K562 (cell line): ENCODE data around the gene CAPZA1. TPM values are rescaled to one million over a fixed set of nuclear protein-coding genes. Genes with fewer than 3 reads are reported as not detected.
A peak's percentile ranks its signal among the peaks of the same experiment; 100 is the strongest.

Experiments
- ATAC-seq: fragments of 200-7000 bp; cut with Tn5 transposase; 3 replicates; pipeline ENCODE4 v1.9.1; 2020; ENCODE audit warnings: moderate library complexity
- BruUV-seq: library from RNA; stranded (reverse); fragments of 400-500 nt; replicated peaks from 2 replicates; lab custom pipeline; 2021; lab: Mats Ljungman, UMichigan
- CTCF ChIA-PET: fragments of 300-600 bp; formaldehyde crosslinking; extraction: SDS; loops from one replicate; lab custom pipeline; 2021; ENCODE audit warnings: low intra/inter-chr PET ratio; lab: Yijun Ruan, JAX
- POLR2A ChIA-PET: fragments of 300-600, 350-650 bp; sonication (Branson Sonifier 250); formaldehyde crosslinking; extraction: SDS; loops from one replicate; lab custom pipeline; 2021; ENCODE audit warnings: antibody characterized with exemption, inconsistent platforms; lab: Yijun Ruan, JAX
- DNase-seq, 4 experiments: peaks; one replicate each; pipeline versions ENCODE4 v3.0.0 to v3.0.0-alpha.2; 2011 to 2018; ENCODE audit warnings: low spot score in 3 of 4, mixed read lengths in 3 of 4; ENCODE audit errors: extremely low read depth in 1 of 4
- FAIRE-seq: peaks from 2 replicates; lab custom pipeline; 2011; peaks lifted over from hg19 to GRCh38; lab: Jason Lieb, UNC
- H2AFZ ChIP-seq: 2 replicates; pipeline ENCODE4 v1.6.0; 2011; ENCODE audit warnings: low read depth, low read length, control low read depth, inconsistent platforms
- H3K27ac ChIP-seq: fragments of 200-600 bp; 3 replicates; pipeline ENCODE4 v1.8.0; 2011; ENCODE audit warnings: low read depth, mild to moderate bottlenecking, control low read depth, inconsistent platforms, low read length, moderate library complexity, mixed read lengths; ENCODE audit errors: extremely low read depth
- H3K27me3 ChIP-seq, 2 experiments: fragments of 300-600 bp in 1 of 2; 2 replicates in 1 of 2; 3 replicates in 1 of 2; pipeline versions ENCODE4 v1.6.0 to v1.8.0; 2011; ENCODE audit warnings: inconsistent platforms in 2 of 2, low read length in 2 of 2, mild to moderate bottlenecking in 1 of 2, mixed read lengths in 1 of 2, moderate library complexity in 1 of 2; ENCODE audit not compliant: control insufficient read depth in 2 of 2, insufficient read depth in 2 of 2
- H3K36me3 ChIP-seq: fragments of 300-600 bp; 3 replicates; pipeline ENCODE4 v1.8.0; 2011; ENCODE audit warnings: mild to moderate bottlenecking, low read length, inconsistent platforms; ENCODE audit not compliant: control insufficient read depth, insufficient read depth
- H3K4me1 ChIP-seq, 2 experiments: fragments of 200-600 bp in 1 of 2; replicated peaks in 1 of 2; 2 replicates in 1 of 2; 3 replicates in 1 of 2; pipeline versions ENCODE4 v1.5.1 to v1.8.0; 2011; ENCODE audit warnings: inconsistent platforms in 2 of 2, low read length in 2 of 2, mild to moderate bottlenecking in 1 of 2, mixed read lengths in 1 of 2, moderate library complexity in 1 of 2; ENCODE audit not compliant: control insufficient read depth in 2 of 2, insufficient read depth in 2 of 2
- H3K4me2 ChIP-seq: 2 replicates; pipeline ENCODE4 v1.6.1; 2011; ENCODE audit warnings: low read length, control low read depth, inconsistent platforms, mixed read lengths; ENCODE audit not compliant: insufficient read depth
- H3K4me3 ChIP-seq: fragments of 200-600 bp; sonication (generic), shearing (Covaris generic); 2 replicates; pipeline ENCODE4 v1.5.1; 2016; ENCODE audit warnings: control low read depth, inconsistent platforms
- H3K79me2 ChIP-seq: fragments of 200-600 bp; 3 replicates; pipeline ENCODE4 v1.8.0; 2011; ENCODE audit warnings: low read length, inconsistent platforms; ENCODE audit not compliant: control insufficient read depth, insufficient read depth
- H3K9ac ChIP-seq, 2 experiments: 2 replicates each; pipeline versions ENCODE4 v1.6.0 to v1.6.1; 2011; ENCODE audit warnings: low read depth in 2 of 2, low read length in 2 of 2, control low read depth in 1 of 2, inconsistent platforms in 1 of 2, mild to moderate bottlenecking in 1 of 2, mixed read lengths in 1 of 2; ENCODE audit not compliant: insufficient read depth in 1 of 2
- H3K9me1 ChIP-seq: one replicate; pipeline ENCODE4 v1.6.0; 2011; ENCODE audit warnings: inconsistent platforms, mild to moderate bottlenecking, low read length, moderate library complexity; ENCODE audit not compliant: control insufficient read depth, insufficient read depth
- H3K9me3 ChIP-seq: replicated peaks from 2 replicates; pipeline ENCODE4 v1.5.1; 2011; ENCODE audit warnings: low read depth, low read length, inconsistent platforms; ENCODE audit not compliant: control insufficient read depth, insufficient read depth
- H4K20me1 ChIP-seq: replicated peaks from 2 replicates; pipeline ENCODE4 v1.6.1; 2011; ENCODE audit warnings: low read length, inconsistent platforms, mixed read lengths; ENCODE audit not compliant: control insufficient read depth, insufficient read depth
- ADNP ChIP-seq: fragments of 200-800 bp; sonication (Bioruptor generic); IDR thresholded peaks from 2 replicates; pipeline ENCODE4 v1.6.1; 2016; ENCODE audit warnings: missing genetic modification characterization, missing compliant biosample characterization
- CEBPB ChIP-seq: fragments of 450-650 bp; IDR thresholded peaks from 2 replicates; pipeline ENCODE4 v1.6.1; 2016; ENCODE audit warnings: missing genetic modification characterization, missing compliant biosample characterization
- HCFC1 ChIP-seq: IDR thresholded peaks from 2 replicates; pipeline ENCODE4 v1.6.1; 2012; ENCODE audit warnings: low read depth, low read length, improper control_type of control experiment
- NCOR1 ChIP-seq: fragments of 450-650 bp; IDR thresholded peaks from 2 replicates; pipeline ENCODE4 v1.6.1; 2016; ENCODE audit warnings: mild to moderate bottlenecking, moderate library complexity
- THRA ChIP-seq: fragments of 450-650 bp; IDR thresholded peaks from 2 replicates; pipeline ENCODE4 v1.6.1; 2017; ENCODE audit warnings: mild to moderate bottlenecking, moderate library complexity
- ZKSCAN1 ChIP-seq: fragments of 150-350 bp; IDR thresholded peaks from 2 replicates; pipeline ENCODE4 v1.6.1; 2016; ENCODE audit warnings: low read depth, low read length
- ZNF311 ChIP-seq: fragments of 250-450 bp; sonication (Bioruptor Pico); IDR thresholded peaks from 2 replicates; pipeline ENCODE4 v1.4.0; 2020; ENCODE audit warnings: mild to moderate bottlenecking, moderate library complexity
- WGBS: fragments of 100-300 bp; shearing (Covaris generic); methylation state at CpG from one replicate; pipeline ENCODE4 v1.1.6; 2016; ENCODE audit warnings: low coverage, mixed read lengths; ENCODE audit not compliant: insufficient coverage; ENCODE audit errors: missing lambda C conversion rate; 5-methylcytosine and 5-hydroxymethylcytosine counted together
- in situ Hi-C: fragments of 300-500 bp; cut with MboI; formaldehyde crosslinking; loops from 4 replicates; pipeline ENCODE4 v1.15.0; 2018; ENCODE audit warnings: inconsistent platforms, mixed read lengths
- intact Hi-C: fragments of 100-400 bp; cut with micrococcal nuclease; formaldehyde crosslinking; loops from 2 replicates; pipeline ENCODE4 v1.14.2; 2022
- polyA plus RNA-seq, 8 experiments: library from polyadenylated mRNA; depleted of rRNA in 4 of 8; stranded (reverse) in 5 of 8; unstranded in 3 of 8; fragments of >200 nt; fragmentation: Nextera tagmentation in 2 of 8; fragmentation: Illumina TruSeq in 1 of 8; extraction: Ambion mirVana in 2 of 8; extraction: Trizol in 1 of 8; gene quantifications; 2 replicates each; pipeline versions ENCODE4 v1.2.1 to v1.2.3, GENCODE V29; 2011 to 2014; ENCODE audit warnings: inconsistent platforms in 1 of 8, missing spikeins in 1 of 8
- total RNA-seq, 7 experiments: library from RNA; depleted of rRNA in 6 of 7; stranded (reverse); fragments of >200 nt in 6 of 7; fragmentation: Illumina TruSeq in 2 of 7; extraction: Trizol in 2 of 7; gene quantifications; 2 replicates each; pipeline versions ENCODE4 v1.2.1 to v1.2.3, GENCODE V29; 2011 to 2021; ENCODE audit warnings: low replicate concordance in 1 of 7
- TF ChIP-seq, protein P1 (sequence below), 2 experiments: fragments of 450-650 bp in 1 of 2; sonication (generic) in 1 of 2; formaldehyde crosslinking in 1 of 2; IDR thresholded peaks; 2 replicates each; pipeline versions ENCODE4 v1.7.1 to v1.9.0; 2016 to 2022; ENCODE audit warnings: inconsistent platforms in 1 of 2, mild to moderate bottlenecking in 1 of 2, missing genetic modification reagents in 1 of 2

The CAPZA1 gene
- total and polyA plus RNA-seq, 9 of the 15 experiments (the other 6 are each of a cell fraction or from before 2014, with no cell fraction given), result 237 to 1,020 (median 306) TPM

DNA sequence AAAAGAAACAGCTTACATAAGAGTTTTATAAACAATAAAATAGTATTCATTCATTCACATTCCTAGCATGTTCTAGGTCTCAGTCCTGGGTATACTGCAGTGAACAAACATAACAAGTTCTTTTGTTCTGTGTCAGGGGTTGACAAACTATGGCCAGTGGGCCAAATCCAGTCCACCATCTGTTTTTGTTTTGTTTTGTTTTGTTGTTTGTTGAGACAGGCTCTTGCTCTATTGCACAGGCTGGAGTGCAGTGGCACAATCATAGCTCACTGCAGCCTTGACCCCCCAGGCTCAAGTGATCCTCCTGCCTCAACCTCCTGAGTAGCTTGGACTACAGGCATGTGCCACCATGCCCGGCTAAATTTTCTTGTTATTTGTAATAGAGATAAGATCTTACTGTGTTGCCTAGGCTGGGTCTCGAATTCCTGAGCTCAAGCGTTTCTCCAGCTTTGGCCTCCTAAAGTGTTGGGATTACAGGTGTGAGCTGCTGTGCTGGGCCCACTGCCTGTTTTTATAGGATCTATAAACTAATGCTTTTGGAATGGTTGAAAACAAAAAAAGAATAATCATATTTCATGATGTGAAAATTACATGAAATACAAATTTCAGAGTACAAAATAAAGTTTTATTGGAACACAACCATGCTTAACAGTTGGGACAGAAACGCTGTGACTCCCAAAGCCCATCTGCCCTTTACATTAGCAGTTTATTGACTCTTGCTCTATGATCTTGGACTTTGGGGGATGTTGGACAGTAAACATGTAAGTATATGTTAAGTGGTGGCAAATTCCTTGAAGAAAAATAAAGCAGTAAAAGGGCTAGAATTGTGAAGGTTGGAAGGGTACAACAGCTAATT, 17.9 kb downstream of the CAPZA1 start:
- peaks cover 23% of the 10 kb centered on the region for H4K20me1 ChIP-seq
- no peaks in the 10 kb centered on the region for H3K9me1 ChIP-seq
- POLR2A ChIA-PET, result interaction anchor here (0.6 to 3.4 kb wide), 10 partner anchors 8 to 46 kb away, joined by 3 to 14 read pairs (median 4); partner anchors contain the start of genes CAPZA1, MOV10 and ST7L
- in situ Hi-C loops, result no loop called here
- no peaks in the 10 kb centered on the region for H3K27me3 ChIP-seq
- H3K9ac ChIP-seq, result no peak overlapping the region; a peak in 1 of 4 replicates
- H3K4me2 ChIP-seq, result no peak overlapping the region
- no peak for FAIRE-seq
- BruUV-seq, result no TSS peak
- intact Hi-C loops, result no loop called here
- TF ChIP-seq ZKSCAN1, result no peak
- no peak for TF ChIP-seq CEBPB (tag)
- no peak for TF ChIP-seq HCFC1
- TF ChIP-seq ZNF311 (CRISPR knock-in tag), result no peak
- no peak for TF ChIP-seq NCOR1
- TF ChIP-seq THRA, result peak; percentile 18; the same call in 1 of the 2 replicates
- TF ChIP-seq, protein P1, sequence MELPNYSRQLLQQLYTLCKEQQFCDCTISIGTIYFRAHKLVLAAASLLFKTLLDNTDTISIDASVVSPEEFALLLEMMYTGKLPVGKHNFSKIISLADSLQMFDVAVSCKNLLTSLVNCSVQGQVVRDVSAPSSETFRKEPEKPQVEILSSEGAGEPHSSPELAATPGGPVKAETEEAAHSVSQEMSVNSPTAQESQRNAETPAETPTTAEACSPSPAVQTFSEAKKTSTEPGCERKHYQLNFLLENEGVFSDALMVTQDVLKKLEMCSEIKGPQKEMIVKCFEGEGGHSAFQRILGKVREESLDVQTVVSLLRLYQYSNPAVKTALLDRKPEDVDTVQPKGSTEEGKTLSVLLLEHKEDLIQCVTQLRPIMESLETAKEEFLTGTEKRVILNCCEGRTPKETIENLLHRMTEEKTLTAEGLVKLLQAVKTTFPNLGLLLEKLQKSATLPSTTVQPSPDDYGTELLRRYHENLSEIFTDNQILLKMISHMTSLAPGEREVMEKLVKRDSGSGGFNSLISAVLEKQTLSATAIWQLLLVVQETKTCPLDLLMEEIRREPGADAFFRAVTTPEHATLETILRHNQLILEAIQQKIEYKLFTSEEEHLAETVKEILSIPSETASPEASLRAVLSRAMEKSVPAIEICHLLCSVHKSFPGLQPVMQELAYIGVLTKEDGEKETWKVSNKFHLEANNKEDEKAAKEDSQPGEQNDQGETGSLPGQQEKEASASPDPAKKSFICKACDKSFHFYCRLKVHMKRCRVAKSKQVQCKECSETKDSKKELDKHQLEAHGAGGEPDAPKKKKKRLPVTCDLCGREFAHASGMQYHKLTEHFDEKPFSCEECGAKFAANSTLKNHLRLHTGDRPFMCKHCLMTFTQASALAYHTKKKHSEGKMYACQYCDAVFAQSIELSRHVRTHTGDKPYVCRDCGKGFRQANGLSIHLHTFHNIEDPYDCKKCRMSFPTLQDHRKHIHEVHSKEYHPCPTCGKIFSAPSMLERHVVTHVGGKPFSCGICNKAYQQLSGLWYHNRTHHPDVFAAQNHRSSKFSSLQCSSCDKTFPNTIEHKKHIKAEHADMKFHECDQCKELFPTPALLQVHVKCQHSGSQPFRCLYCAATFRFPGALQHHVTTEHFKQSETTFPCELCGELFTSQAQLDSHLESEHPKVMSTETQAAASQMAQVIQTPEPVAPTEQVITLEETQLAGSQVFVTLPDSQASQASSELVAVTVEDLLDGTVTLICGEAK (IDR thresholded peaks at IDR 0.05), result peak; percentile 93
- TF ChIP-seq, protein P1 (CRISPR knock-in tag; IDR thresholded peaks at IDR 0.05), result peak; percentile 82
- TF ChIP-seq ADNP (tag), result no peak
- no peak for DNase-seq
- peaks cover 19% of the 10 kb centered on the region; the same call in 1 of the 3 replicates for H3K36me3 ChIP-seq
- no peak overlapping the region for H2AFZ ChIP-seq
- CTCF ChIA-PET, result no interaction called here
- no peaks in the 10 kb centered on the region for H3K9me3 ChIP-seq
- no peak for ATAC-seq
- H3K4me3 ChIP-seq, result no peak overlapping the region
- H3K27ac ChIP-seq, result no peak overlapping the region
- H3K79me2 ChIP-seq, result peaks cover 84% of the 10 kb centered on the region
- WGBS, result 61% methylated on average over 4 of the region's 4 CpGs
- peaks cover 18 to 26% of the 10 kb centered on the region in 2 experiments for H3K4me1 ChIP-seq
